HepG2 (cell line): ENCODE results near the gene FBXL12. TPM values are rescaled to one million over a fixed set of nuclear protein-coding genes. Genes with fewer than 3 reads are reported as not detected.

ENCODE experiments used
- ATAC-seq: fragments of 200-7000 bp; cut with Tn5 transposase; 3 replicates; pipeline ENCODE4 v1.9.1; 2020; ENCODE audit warnings: mild to moderate bottlenecking, moderate library complexity
- BruUV-seq: library from RNA; stranded (reverse); fragments of 400-500 nt; replicated peaks from 2 replicates; lab custom pipeline; 2021; lab: Mats Ljungman, UMichigan
- CTCF ChIA-PET: fragments of 300-600 bp; formaldehyde crosslinking; extraction: SDS; loops from one replicate; lab custom pipeline; 2021; ENCODE audit warnings: low total read pairs, inconsistent platforms, low intra/inter-chr PET ratio; lab: Yijun Ruan, JAX
- POLR2A ChIA-PET: fragments of 350-600 bp; sonication (Branson Sonifier 250); formaldehyde crosslinking; loops from one replicate; lab custom pipeline; 2020; ENCODE audit warnings: antibody characterized with exemption, inconsistent platforms; lab: Yijun Ruan, JAX
- DNase-seq: peaks from one replicate; pipeline ENCODE4 v3.0.0-alpha.2; 2015; ENCODE audit warnings: low spot score
- FAIRE-seq: peaks from 3 replicates; lab custom pipeline; 2011; peaks lifted over from hg19 to GRCh38; lab: Jason Lieb, UNC
- H2AFZ ChIP-seq: one replicate; pipeline ENCODE4 v1.6.1; 2011; ENCODE audit warnings: low read length, inconsistent platforms
- H3K27ac ChIP-seq: fragments of 300-600 bp; 3 replicates; pipeline ENCODE4 v1.8.0; 2011; ENCODE audit warnings: mixed run types, mild to moderate bottlenecking, mixed read lengths, low read length, inconsistent platforms; ENCODE audit not compliant: insufficient read depth; ENCODE audit errors: extremely low read length
- H3K27me3 ChIP-seq, 2 experiments: fragments of 200-600 bp in 1 of 2; 2 replicates in 1 of 2; 3 replicates in 1 of 2; pipeline versions ENCODE4 v1.6.0 to v1.8.0; 2011; ENCODE audit warnings: low read length in 2 of 2, mild to moderate bottlenecking in 2 of 2, moderate library complexity in 2 of 2, inconsistent platforms in 1 of 2; ENCODE audit not compliant: insufficient read depth in 2 of 2, control insufficient read depth in 1 of 2
- H3K36me3 ChIP-seq, 2 experiments: fragments of 200-600 bp in 1 of 2; replicated peaks in 1 of 2; 2 replicates in 1 of 2; 3 replicates in 1 of 2; pipeline versions ENCODE4 v1.5.1 to v1.8.0; 2011; ENCODE audit warnings: low read length in 2 of 2, inconsistent platforms in 1 of 2; ENCODE audit not compliant: insufficient read depth in 2 of 2, control insufficient read depth in 1 of 2
- H3K4me1 ChIP-seq: 2 replicates; pipeline ENCODE4 v1.5.1; 2012; ENCODE audit warnings: low read length, inconsistent platforms; ENCODE audit not compliant: insufficient read depth
- H3K4me2 ChIP-seq: 2 replicates; pipeline ENCODE4 v1.6.0; 2011; ENCODE audit warnings: low read depth, low read length, inconsistent platforms
- H3K4me3 ChIP-seq, 3 experiments: fragments of 200-600 bp in 1 of 3; sonication (generic), shearing (Covaris generic) in 1 of 3; replicated peaks in 1 of 3; 2 replicates each; pipeline ENCODE4 v1.5.1; 2011 to 2016; ENCODE audit warnings: low read length in 3 of 3, inconsistent platforms in 2 of 3, low read depth in 2 of 3, mild to moderate bottlenecking in 2 of 3, control low read depth in 1 of 3, mixed read lengths in 1 of 3; ENCODE audit not compliant: insufficient read depth in 1 of 3
- H3K79me2 ChIP-seq: one replicate; pipeline ENCODE4 v1.6.1; 2011; ENCODE audit warnings: low read length, inconsistent platforms; ENCODE audit not compliant: insufficient read depth
- H3K9ac ChIP-seq: 2 replicates; pipeline ENCODE4 v1.6.0; 2011; ENCODE audit warnings: mild to moderate bottlenecking, low read depth, low read length, inconsistent platforms; ENCODE audit not compliant: insufficient read depth
- H3K9me3 ChIP-seq: 2 replicates; pipeline ENCODE4 v1.5.1; 2012; ENCODE audit warnings: mild to moderate bottlenecking, low read length
- H4K20me1 ChIP-seq: 2 replicates; pipeline ENCODE4 v1.6.0; 2011; ENCODE audit warnings: inconsistent platforms, mild to moderate bottlenecking, low read length, moderate library complexity; ENCODE audit not compliant: insufficient read depth
- MTF2 ChIP-seq: sonication (generic); formaldehyde crosslinking; IDR thresholded peaks from 2 replicates; pipeline ENCODE4 v1.5.0; 2020; ENCODE audit warnings: missing genetic modification reagents, borderline replicate concordance
- SMARCC2 ChIP-seq: fragments of 450-650 bp; IDR thresholded peaks from 2 replicates; pipeline ENCODE4 v1.6.1; 2017; ENCODE audit warnings: antibody characterized with exemption, mild to moderate bottlenecking
- ZEB1 ChIP-seq: IDR thresholded peaks from 2 replicates; pipeline ENCODE4 v1.6.1; 2012; ENCODE audit warnings: mild to moderate bottlenecking, low read depth, inconsistent platforms; ENCODE audit not compliant: insufficient replicate concordance
- WGBS: methylation state at CpG from one replicate; pipeline ENCODE4 v1.1.6; 2017; ENCODE audit warnings: low lambda C conversion rate; 5-methylcytosine and 5-hydroxymethylcytosine counted together
- in situ Hi-C: cut with HindIII; loops from 2 replicates; pipeline ENCODE4 v1.10.0; 2017; ENCODE audit warnings: low pct_unique_long_range_greater_than_20kb; ENCODE audit not compliant: extremely low pct_ligation_motif_present
- intact Hi-C: fragments of 100-400 bp; cut with micrococcal nuclease; formaldehyde crosslinking; loops from one replicate; pipeline ENCODE4 v1.10.0; 2022; ENCODE audit not compliant: unreplicated experiment
- polyA plus RNA-seq, 8 experiments: library from polyadenylated mRNA; depleted of rRNA in 3 of 8; stranded (reverse) in 7 of 8; unstranded in 1 of 8; fragments of >200 nt; fragmentation: Illumina TruSeq in 4 of 8; extraction: Trizol in 4 of 8; gene quantifications; 2 replicates each; pipeline versions ENCODE4 v1.2.1 to v1.2.3, GENCODE V29; 2011 to 2016; ENCODE audit warnings: low read depth in 4 of 8, missing spikeins in 1 of 8, mixed read lengths in 1 of 8; ENCODE audit not compliant: insufficient read depth in 1 of 8
- total RNA-seq, 5 experiments: library from RNA; depleted of rRNA; stranded (reverse); fragments of >200 nt; fragmentation: Illumina TruSeq; extraction: Trizol; gene quantifications; 2 replicates each; pipeline ENCODE4 v1.2.3, GENCODE V29; 2016; ENCODE audit warnings: low read depth in 1 of 5

FBXL12 gene
- total and polyA plus RNA-seq, 2 of the 13 experiments (the other 11 are each of a cell fraction or from before 2014, with no cell fraction given), result 20.4 to 23.1 TPM

DNA sequence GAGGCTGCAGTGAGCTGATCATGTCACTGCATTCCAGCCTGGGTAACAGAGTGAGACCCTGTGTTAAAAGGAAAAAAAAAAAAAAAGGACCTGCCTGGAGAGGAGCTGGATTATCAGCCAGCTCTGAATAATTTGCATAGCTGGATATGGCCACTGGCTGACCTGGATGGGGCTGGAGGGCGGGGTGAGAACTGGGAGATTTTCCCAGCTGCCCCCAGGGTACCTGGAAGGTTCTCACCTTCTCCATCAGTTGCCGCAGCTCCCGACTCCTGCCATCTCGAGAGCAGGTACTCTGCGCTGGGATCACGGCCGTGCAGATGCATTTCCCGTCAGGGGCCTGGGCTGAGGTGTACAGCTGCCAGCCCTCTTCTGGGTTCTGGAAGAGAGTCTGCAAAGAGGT, 41.5 kb upstream of the FBXL12 start:
- ATAC-seq (no peak), DNase-seq (no peak), FAIRE-seq (no peak)
- H4K20me1 ChIP-seq, result no peaks in the 10 kb centered on the region
- no peak overlapping the region for H3K4me3 ChIP-seq
- no peaks in the 10 kb centered on the region for H3K36me3 ChIP-seq
- in situ Hi-C loops, result no loop called here
- H3K9me3 ChIP-seq, result no peaks in the 10 kb centered on the region
- peaks cover 4 to 18% of the 10 kb centered on the region in 2 experiments; a peak in 3 of 5 replicates for H3K27me3 ChIP-seq
- no peak overlapping the region for H3K27ac ChIP-seq
- BruUV-seq, result no TSS peak
- intact Hi-C loops, result no loop called here
- ChIA-PET POLR2A (no interaction called here), CTCF (no interaction called here)
- peaks cover 7% of the 10 kb centered on the region; the same call in 1 of the 2 replicates for H3K4me1 ChIP-seq
- TF ChIP-seq MTF2 (CRISPR knock-in tag), result no peak
- H3K4me2 ChIP-seq, result no peak overlapping the region
- H3K9ac ChIP-seq, result no peak overlapping the region
- H3K79me2 ChIP-seq, result no peaks in the 10 kb centered on the region
- no peak overlapping the region for H2AFZ ChIP-seq
- WGBS, result 44% methylated on average over 3 of the region's 8 CpGs

DNA sequence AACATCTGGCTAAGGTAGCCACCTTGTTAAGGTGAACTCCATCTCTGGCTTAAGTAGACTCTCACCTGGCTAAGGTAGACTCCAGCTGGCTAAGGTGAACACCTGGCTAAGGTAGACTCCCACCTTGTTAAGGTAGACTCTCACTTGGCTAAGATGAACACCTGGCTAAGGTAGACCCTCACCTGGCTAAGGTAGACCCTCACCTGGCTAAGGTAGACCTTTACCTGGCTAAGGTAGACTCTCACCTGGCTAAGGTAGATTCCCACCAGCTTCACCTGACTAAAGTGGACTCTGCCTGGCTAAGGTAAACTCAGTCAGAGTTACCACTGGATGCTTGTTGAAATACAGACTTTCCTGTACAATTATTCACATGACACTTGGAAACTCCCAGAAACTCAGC, 39.9 kb upstream of the FBXL12 start:
- H3K9me3 ChIP-seq, result no peaks in the 10 kb centered on the region
- H3K27ac ChIP-seq, result no peak overlapping the region
- CTCF ChIA-PET, result no interaction called here
- no peaks in the 10 kb centered on the region for H3K36me3 ChIP-seq
- in situ Hi-C loops, result no loop called here
- no peak overlapping the region for H3K9ac ChIP-seq
- H2AFZ ChIP-seq, result no peak overlapping the region
- no peak overlapping the region for H3K4me3 ChIP-seq
- no peaks in the 10 kb centered on the region for H3K79me2 ChIP-seq
- ATAC-seq (no peak), DNase-seq (no peak)
- intact Hi-C loops, result no loop called here
- POLR2A ChIA-PET, result no interaction called here
- H3K27me3 ChIP-seq, result peaks cover 4 to 15% of the 10 kb centered on the region in 2 experiments; a peak in 3 of 5 replicates
- H3K4me2 ChIP-seq, result no peak overlapping the region
- TF ChIP-seq SMARCC2 (no peak), ZEB1 (peak; percentile 86)
- TF ChIP-seq, all 625 proteins: peak for 1
- FAIRE-seq, result no peak
- Histone ChIP-seq H3K4me1 (peaks cover 17% of the 10 kb centered on the region), H4K20me1 (no peaks in the 10 kb centered on the region)
- no TSS peak for BruUV-seq
